22Rv1 (cell line): ENCODE data around the gene SYNCRIP.

Experiments
- ZFX ChIP-seq: fragments of 450-650 bp; IDR thresholded peaks from 2 replicates; pipeline ENCODE4 v1.6.1; 2017; ENCODE audit warnings: antibody characterized with exemption, borderline replicate concordance
- TF ChIP-seq, protein P1 (sequence below): fragments of 450-650 bp; IDR thresholded peaks from 2 replicates; pipeline ENCODE4 v1.5.1; 2017; ENCODE audit warnings: mild to moderate bottlenecking

DNA sequence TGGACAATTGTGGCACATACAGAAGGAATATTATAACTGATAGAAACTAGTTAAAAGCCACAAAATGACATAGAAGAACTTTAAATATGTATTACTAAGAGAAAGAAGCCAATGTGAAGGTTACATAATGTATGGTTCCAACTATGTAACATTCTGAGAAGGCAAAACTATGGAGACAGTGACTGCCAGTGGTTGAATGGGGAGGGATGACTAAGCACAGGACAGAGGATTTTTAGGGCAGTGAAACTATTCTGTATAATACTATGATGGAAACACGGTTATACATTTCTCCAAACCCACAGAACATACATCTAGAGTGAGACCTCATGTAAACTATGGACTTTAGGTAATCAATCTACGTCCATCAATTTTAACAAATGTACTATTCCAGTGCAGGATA lies 22.4 kb downstream of the SYNCRIP start:
- TF ChIP-seq, protein P1, sequence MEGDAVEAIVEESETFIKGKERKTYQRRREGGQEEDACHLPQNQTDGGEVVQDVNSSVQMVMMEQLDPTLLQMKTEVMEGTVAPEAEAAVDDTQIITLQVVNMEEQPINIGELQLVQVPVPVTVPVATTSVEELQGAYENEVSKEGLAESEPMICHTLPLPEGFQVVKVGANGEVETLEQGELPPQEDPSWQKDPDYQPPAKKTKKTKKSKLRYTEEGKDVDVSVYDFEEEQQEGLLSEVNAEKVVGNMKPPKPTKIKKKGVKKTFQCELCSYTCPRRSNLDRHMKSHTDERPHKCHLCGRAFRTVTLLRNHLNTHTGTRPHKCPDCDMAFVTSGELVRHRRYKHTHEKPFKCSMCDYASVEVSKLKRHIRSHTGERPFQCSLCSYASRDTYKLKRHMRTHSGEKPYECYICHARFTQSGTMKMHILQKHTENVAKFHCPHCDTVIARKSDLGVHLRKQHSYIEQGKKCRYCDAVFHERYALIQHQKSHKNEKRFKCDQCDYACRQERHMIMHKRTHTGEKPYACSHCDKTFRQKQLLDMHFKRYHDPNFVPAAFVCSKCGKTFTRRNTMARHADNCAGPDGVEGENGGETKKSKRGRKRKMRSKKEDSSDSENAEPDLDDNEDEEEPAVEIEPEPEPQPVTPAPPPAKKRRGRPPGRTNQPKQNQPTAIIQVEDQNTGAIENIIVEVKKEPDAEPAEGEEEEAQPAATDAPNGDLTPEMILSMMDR = no peak
- TF ChIP-seq ZFX = no peak
